GM12878 (cell line): ENCODE results near the gene SLMAP. TPM values are rescaled to one million over a fixed set of nuclear protein-coding genes. Genes with fewer than 3 reads are reported as not detected.

Source experiments
- CHD1 ChIP-seq: IDR thresholded peaks from 2 replicates; pipeline ENCODE4 v1.6.1; 2012; ENCODE audit warnings: low read depth, low read length, improper control_type of control experiment
- DPF2 ChIP-seq: fragments of 450-650 bp; IDR thresholded peaks from 2 replicates; pipeline ENCODE4 v1.6.1; 2017; ENCODE audit warnings: mild to moderate bottlenecking
- ETV6 ChIP-seq, 2 experiments: fragments of 450-650 bp in 1 of 2; IDR thresholded peaks in 1 of 2; conservative IDR thresholded peaks in 1 of 2; 2 replicates each; pipeline ENCODE4 v1.6.1; 2014; ENCODE audit warnings: antibody characterized with exemption in 1 of 2, borderline replicate concordance in 1 of 2, low read depth in 1 of 2, mild to moderate bottlenecking in 1 of 2, moderate library complexity in 1 of 2
- MTA3 ChIP-seq: IDR thresholded peaks from 2 replicates; pipeline ENCODE4 v1.6.1; 2012; ENCODE audit warnings: low read length, inconsistent platforms, borderline replicate concordance
- NR2C2 ChIP-seq: IDR thresholded peaks from 2 replicates; pipeline ENCODE4 v1.6.1; 2011; ENCODE audit warnings: borderline replicate concordance, low read depth; ENCODE audit not compliant: control insufficient read depth, insufficient read length
- POLR2A ChIP-seq: IDR thresholded peaks from 2 replicates; pipeline ENCODE4 v1.6.1; 2011; ENCODE audit warnings: low read depth, mild to moderate bottlenecking, low read length
- SMAD5 ChIP-seq: IDR thresholded peaks from 2 replicates; pipeline ENCODE4 v1.6.1; 2016; ENCODE audit warnings: antibody characterized with exemption, low read depth
- TCF12 ChIP-seq: IDR thresholded peaks from 2 replicates; pipeline ENCODE4 v1.6.1; 2011; ENCODE audit warnings: low read depth, mild to moderate bottlenecking, low read length
- polyA plus RNA-seq, 11 experiments: library from polyadenylated mRNA; depleted of rRNA in 4 of 11; unstranded in 6 of 11; stranded (reverse) in 5 of 11; fragments of >200 nt; fragmentation: Nextera tagmentation in 4 of 11; fragmentation: Illumina TruSeq in 1 of 11; extraction: Ambion mirVana in 4 of 11; extraction: Trizol in 1 of 11; gene quantifications; 1 replicate in 1 of 11; 2 replicates in 10 of 11; pipeline versions ENCODE4 v1.2.1 to v1.2.3, GENCODE V29; 2011 to 2016; ENCODE audit warnings: inconsistent platforms in 2 of 11, missing spikeins in 2 of 11, low read depth in 1 of 11
- total RNA-seq, 4 experiments: library from RNA; depleted of rRNA in 3 of 4; stranded (reverse); fragments of >200 nt in 3 of 4; fragmentation: Illumina TruSeq in 1 of 4; extraction: Trizol in 1 of 4; gene quantifications; 2 replicates each; pipeline versions ENCODE4 v1.2.1 to v1.2.3, GENCODE V29; 2013 to 2021
- TF ChIP-seq, protein P1 (sequence below): IDR thresholded peaks from 2 replicates; pipeline ENCODE4 v1.6.1; 2011; ENCODE audit warnings: borderline replicate concordance, low read depth, mild to moderate bottlenecking, moderate library complexity, mixed read lengths, low read length; ENCODE audit not compliant: insufficient read depth; ENCODE audit errors: extremely low read length
- TF ChIP-seq, protein P2 (sequence below): IDR thresholded peaks from 2 replicates; pipeline ENCODE4 v1.6.1; 2012; ENCODE audit warnings: improper control_type of control experiment, low read depth, low read length; ENCODE audit not compliant: insufficient replicate concordance

SLMAP gene
- total and polyA plus RNA-seq, 10 of the 15 experiments (the other 5 are each of a cell fraction or from before 2014, with no cell fraction given) = 8.3 to 43.8 (median 26.4) TPM

DNA sequence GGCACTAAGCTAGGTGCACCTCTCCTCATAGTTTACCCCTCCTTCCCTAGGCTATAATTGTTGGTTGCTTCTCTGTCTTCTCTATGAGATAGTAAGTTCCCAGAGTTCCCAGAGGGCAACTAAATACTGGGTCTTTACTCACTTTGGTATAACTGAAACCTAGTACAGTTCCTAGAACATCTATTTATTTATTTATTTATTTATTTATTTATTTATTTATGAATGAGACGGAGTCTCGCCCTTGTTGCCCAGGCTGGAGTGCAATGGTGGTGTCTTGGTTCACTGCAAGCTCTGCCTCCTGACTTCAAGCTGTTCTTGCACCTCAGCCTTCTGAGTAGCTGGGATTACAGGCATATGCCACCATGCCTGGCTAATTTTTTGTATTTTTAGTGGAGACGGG, 181.0 kb downstream of the SLMAP start (continued):
- no peak for TF ChIP-seq DPF2
- TF ChIP-seq POLR2A = no peak
- TF ChIP-seq MTA3 = no peak
- TF ChIP-seq, protein P1, sequence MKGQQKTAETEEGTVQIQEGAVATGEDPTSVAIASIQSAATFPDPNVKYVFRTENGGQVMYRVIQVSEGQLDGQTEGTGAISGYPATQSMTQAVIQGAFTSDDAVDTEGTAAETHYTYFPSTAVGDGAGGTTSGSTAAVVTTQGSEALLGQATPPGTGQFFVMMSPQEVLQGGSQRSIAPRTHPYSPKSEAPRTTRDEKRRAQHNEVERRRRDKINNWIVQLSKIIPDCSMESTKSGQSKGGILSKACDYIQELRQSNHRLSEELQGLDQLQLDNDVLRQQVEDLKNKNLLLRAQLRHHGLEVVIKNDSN = no peak
- no peak for TF ChIP-seq NR2C2
- TF ChIP-seq SMAD5 = no peak
- TF ChIP-seq CHD1 = no peak
- TF ChIP-seq TCF12 = no peak
- TF ChIP-seq, protein P2, sequence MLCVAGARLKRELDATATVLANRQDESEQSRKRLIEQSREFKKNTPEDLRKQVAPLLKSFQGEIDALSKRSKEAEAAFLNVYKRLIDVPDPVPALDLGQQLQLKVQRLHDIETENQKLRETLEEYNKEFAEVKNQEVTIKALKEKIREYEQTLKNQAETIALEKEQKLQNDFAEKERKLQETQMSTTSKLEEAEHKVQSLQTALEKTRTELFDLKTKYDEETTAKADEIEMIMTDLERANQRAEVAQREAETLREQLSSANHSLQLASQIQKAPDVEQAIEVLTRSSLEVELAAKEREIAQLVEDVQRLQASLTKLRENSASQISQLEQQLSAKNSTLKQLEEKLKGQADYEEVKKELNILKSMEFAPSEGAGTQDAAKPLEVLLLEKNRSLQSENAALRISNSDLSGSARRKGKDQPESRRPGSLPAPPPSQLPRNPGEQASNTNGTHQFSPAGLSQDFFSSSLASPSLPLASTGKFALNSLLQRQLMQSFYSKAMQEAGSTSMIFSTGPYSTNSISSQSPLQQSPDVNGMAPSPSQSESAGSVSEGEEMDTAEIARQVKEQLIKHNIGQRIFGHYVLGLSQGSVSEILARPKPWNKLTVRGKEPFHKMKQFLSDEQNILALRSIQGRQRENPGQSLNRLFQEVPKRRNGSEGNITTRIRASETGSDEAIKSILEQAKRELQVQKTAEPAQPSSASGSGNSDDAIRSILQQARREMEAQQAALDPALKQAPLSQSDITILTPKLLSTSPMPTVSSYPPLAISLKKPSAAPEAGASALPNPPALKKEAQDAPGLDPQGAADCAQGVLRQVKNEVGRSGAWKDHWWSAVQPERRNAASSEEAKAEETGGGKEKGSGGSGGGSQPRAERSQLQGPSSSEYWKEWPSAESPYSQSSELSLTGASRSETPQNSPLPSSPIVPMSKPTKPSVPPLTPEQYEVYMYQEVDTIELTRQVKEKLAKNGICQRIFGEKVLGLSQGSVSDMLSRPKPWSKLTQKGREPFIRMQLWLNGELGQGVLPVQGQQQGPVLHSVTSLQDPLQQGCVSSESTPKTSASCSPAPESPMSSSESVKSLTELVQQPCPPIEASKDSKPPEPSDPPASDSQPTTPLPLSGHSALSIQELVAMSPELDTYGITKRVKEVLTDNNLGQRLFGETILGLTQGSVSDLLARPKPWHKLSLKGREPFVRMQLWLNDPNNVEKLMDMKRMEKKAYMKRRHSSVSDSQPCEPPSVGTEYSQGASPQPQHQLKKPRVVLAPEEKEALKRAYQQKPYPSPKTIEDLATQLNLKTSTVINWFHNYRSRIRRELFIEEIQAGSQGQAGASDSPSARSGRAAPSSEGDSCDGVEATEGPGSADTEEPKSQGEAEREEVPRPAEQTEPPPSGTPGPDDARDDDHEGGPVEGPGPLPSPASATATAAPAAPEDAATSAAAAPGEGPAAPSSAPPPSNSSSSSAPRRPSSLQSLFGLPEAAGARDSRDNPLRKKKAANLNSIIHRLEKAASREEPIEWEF = no peak
- TF ChIP-seq ETV6 (conservative IDR thresholded peaks at IDR 0.05 in 1 of 2, IDR thresholded peaks at IDR 0.05 in 1 of 2; ENCODE audit: borderline replicate concordance in 1 of 2, low read depth in 1 of 2) = no peak
